Non-pigmented ciliary epithelial cell (primary cell): ENCODE measurements around the gene GEMIN4.
A peak's percentile ranks its signal among the peaks of the same experiment; 100 is the strongest.
"Not testable (repeated sequence)": the region's sequence is repeated elsewhere in the genome, so short reads cannot be mapped to it uniquely, and the experiment has no call there.

ENCODE experiments used
- DNase-seq: peaks from one replicate; pipeline ENCODE4 v3.0.0-alpha.2; 2010; ENCODE audit warnings: low read depth

Gene GEMIN4

DNA sequence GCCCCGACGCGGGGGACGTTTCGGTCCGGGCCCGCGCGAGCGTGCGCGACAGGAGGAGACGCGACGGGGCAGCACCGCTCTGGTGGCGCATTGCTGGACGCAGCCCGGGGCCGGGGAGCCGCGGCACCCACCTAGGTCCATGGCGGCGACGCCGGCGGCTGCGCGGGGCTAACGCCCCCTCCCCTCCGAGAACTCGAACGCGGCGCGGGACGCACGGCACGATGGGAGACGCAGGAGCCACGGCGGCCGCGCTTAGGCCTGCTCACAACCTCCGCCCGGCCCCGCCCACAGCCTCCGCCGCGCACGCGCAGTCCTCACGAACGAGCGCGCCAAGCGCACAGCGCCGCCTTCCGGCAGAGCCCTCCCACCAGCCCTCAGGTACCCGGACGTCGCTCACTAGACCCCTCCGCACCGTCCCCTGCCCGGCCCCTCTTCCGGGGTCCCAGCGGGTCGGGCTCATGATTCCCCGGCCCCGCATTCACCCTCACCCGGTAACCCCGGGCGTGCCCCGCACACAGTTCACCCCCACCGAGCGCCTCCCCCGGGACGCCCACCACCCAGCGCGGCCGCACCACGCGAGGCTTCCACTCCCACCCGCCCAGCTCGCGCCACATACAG, at the start of gene GEMIN4:
Gene GEMIN4, minus strand, starts transcription at position 263 of the 618 bp plus-strand sequence. Its CDS starts 122 bp downstream, at position 141.
- DNase-seq, result peak; percentile 27

DNA sequence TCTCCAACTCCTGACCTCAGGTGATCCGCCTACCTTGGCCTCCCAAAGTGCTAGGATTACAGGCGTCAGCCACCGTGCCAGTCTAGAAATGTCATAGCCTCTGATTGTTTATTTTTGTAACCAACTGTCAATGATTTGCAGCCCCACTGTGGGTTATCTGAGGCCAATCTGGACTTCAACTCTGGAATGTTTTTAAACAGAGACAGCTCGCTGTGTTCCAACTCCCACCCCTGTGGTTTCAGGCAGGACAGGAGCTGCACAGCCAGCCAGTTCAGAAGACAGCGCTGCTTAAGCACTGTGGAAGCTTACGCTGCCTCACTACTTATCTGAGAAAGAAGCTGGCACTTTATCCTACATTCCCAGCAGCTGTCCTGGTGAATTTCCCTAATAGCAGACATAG, 49.6 kb upstream of the GEMIN4 start:
- DNase-seq, result no peak

DNA sequence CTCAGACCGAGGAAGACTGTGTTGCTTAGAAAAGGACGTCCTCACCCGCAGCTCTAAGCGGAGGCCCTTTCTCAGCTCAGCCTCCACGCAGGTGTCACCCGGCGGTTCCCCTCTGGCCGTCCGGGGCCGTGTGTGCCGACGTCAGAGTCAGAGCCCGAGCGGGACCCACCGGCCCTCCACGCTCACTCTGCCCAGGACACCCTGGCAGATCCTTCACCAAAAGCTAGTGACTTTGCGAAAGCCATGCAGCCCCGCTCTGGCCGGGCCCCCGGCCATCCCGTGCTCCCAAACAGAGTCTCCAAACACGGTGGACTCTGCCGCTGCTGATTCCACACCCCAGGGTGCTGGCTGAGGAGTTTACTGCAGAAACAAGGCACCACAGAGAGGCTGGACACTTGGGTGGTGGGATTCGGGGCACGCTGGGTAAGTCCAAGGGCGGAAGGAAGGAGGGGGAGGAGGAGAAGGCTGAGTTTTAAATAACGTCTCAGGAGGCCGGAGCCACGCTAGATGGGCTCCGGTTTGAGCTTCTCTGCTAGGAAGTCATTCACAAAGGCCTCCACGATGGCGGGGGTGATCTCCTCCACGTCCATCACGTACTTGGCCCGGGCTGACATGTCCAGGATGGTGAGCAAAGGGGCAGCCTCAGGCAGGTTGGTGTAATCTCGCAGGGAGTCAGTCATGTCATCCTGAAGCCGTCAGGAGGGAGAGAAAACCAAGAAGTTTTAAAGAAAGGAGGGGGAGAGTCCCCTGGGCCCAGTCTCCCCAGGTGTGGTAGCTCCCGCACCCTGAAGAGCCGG, 48.6 kb upstream of the GEMIN4 start:
- no peak for DNase-seq

DNA sequence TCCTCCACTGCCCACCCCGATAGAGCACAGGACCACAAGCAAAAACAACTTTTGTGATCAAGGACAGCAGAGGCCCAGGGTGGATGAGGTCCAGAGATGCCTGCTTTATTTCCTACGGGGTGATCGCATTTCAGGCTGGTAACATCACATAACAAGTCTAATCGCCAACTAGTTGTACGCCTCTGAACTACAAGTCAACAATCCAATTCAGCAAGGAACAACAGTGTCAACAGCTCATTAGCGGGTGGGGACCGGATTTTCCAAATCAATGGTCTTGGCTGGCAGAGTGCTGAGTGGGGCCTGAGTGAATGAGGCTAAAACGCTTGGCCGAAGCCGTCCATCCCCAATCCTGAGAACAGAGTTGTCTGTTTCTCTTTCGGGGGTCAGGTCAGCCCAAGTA, 47.2 kb upstream of the GEMIN4 start:
- DNase-seq, result no peak

DNA sequence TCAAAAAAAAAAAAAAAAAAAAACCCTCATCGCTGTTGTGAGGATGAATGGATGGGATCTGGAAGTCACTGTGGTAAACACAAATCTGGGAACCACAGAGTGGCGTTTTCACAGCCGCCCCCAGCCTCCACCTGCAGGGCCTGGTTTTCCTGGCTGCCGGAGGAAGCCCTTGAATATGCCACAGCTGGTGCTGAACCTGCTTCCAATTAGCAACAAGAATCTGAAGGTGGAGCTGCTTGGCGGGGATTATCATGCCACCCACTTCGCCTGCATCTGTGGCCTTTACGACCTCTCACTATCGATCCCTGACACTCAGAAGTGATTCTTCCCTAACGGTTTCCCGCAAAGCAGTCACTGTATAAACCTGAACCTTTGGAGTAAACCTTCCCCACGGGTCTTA, 46.2 kb upstream of the GEMIN4 start:
- no peak for DNase-seq

DNA sequence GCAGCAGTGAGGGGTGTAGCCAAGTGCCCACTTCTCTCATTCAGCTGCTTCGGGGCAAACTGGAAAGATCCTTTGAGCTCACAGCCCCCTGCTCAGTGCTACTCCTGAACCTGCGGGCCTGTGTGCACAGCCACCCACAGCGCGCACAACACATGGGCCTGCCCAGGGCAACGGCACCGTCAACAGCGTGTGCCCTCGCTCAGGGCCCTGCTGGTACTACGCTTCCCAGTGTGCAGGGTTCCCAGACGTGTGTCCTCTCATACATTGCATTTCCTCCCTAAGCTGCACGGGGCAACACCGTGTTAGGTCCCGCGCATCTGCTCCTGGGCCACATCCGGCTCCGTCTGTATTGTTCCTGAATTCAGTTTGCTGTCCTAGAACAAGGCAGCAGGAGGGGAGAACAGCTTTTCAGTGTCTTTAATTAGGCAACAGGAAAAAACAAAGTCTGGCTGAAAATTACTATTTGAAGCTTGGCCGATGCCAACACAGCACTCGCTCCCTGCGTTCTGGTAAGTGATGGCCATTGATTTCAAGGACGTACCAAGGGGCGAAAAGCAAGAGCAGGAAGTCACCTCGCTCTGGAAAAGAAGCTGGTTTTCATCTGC, 45.3 kb upstream of the GEMIN4 start:
- no peak for DNase-seq

DNA sequence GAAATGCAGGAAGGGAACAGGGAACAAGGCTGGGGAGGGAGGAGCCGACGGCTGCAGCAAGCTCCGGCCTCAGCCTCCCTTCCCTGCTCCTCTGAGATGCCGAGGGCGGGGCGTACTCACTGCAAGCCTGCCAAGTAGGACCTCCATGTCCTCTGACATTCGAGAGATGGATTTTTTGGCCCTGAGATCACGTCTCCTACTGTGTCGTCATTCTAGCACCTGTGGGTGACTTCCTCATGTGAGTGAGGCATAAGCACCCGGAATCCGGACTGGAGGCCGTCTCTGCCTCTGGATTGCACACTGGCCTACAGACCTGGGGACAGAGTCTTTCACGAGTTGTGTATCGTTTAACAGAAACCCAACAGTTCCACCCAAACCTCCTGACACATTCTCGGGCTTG, 44.5 kb upstream of the GEMIN4 start:
- no peak for DNase-seq

DNA sequence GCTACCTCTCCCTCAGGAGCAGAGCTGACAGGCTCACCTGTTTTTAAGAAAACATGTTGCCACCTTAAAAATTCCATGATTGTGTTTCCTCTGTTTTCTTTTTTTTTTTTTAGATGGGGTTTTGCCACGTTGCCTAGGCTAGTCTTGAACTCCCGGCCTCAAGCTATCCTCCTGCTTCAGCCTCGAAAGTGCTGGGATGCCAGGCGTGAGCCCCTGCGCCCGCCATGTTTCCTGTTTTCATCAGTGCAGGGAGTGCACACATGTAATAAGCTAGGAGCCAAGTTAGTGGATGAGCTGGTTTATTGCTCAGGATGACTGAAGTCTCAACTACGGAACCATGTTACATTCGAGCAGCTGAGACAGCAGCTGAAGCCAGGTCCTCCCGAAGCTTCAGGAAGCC, 43.7 kb upstream of the GEMIN4 start:
- DNase-seq, result no peak

DNA sequence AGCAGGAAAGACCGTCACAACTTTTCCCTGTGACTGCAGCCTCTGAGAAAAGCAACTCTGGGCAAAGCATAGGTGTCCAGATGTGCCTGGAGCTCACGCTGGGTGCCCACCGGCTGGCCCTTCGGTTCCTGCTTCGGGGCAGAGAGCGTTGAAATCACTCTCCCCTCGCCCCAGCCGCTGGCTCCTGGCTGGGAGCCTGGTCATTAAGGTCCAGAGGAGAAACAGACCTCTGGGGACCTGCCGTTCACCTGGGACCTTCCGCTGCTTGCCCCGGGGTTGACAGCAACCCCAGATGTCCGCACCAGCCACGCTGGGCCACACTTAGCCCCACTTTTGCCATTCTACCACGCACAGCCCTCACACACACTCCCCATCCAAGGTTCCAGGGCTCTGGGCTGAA, 43.2 kb upstream of the GEMIN4 start:
- no peak for DNase-seq

DNA sequence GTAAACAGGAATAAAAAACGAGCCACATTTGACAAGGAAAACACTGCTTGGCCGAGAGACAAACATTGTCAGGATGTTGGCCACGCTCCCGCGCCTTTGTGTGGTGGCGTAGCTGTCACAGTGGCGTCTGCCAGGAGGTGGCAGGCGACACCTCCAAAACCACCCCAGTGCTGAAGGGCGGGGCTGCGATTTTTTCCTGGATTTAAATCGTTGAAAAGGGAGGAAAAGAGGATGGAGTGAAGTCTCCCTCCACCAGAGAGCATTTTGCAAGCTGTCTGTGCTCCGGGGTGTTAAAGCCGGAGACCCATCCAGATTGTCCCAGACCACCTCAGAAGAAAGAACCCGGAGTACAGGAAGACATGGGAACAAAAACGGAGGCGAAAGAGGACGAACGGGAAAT, 42.8 kb upstream of the GEMIN4 start:
- no peak for DNase-seq

DNA sequence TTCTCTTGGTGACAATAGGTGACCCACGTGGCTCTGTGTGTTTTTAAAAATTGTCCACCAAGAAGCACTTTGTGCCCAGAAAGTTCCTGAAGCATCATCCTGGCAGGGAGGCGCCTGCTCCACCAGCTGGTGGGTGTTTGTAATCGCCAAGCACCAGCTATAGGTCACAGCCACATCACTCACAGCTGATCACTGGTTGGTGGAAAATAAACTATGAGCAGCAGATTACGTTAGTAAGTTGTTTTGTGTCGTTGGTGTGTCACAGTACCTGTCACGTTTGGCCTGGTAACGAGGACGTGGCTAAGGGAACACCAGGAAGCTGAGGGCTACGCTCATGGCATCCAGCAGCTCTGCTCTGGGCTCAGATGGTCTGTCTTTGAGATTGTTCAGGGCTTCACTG, 40.2 kb upstream of the GEMIN4 start:
- DNase-seq, result no peak

DNA sequence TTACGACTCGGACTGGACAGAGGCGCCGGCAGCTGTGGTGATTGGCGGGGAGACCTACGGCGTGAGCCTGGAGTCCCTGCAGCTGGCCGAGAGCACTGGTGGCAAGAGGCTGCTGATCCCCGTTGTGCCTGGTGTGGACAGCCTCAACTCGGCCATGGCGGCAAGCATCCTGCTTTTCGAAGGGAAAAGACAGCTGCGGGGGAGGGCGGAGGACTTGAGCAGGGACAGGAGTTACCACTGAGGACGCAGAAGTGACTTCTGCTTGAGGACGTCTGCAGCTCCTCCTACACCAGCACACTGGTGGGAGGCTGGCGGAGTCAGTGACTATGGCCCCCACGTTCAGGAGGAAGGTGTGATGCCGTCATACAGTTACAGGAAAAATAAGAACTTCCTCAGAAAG, 39.8 kb upstream of the GEMIN4 start:
- DNase-seq, result no peak

DNA sequence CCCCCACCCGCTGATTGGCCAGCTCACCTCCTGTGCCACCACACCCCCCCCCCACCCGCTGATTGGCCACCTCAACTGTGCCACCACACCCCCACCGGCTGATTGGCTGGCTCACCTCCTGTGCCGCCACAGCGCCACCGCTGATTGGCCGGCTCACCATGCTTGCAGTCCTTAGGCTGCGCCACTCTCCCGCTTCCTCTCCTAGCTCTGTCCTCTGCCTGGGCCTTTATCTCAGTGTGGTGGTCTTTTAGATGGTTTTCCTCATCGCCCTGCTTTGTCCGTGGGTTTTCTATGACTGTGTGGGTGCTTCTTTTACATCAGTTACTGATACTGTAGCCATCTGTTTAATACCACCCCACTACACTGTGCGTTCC, 38.8 kb upstream of the GEMIN4 start:
- not testable (repeated sequence) for DNase-seq

DNA sequence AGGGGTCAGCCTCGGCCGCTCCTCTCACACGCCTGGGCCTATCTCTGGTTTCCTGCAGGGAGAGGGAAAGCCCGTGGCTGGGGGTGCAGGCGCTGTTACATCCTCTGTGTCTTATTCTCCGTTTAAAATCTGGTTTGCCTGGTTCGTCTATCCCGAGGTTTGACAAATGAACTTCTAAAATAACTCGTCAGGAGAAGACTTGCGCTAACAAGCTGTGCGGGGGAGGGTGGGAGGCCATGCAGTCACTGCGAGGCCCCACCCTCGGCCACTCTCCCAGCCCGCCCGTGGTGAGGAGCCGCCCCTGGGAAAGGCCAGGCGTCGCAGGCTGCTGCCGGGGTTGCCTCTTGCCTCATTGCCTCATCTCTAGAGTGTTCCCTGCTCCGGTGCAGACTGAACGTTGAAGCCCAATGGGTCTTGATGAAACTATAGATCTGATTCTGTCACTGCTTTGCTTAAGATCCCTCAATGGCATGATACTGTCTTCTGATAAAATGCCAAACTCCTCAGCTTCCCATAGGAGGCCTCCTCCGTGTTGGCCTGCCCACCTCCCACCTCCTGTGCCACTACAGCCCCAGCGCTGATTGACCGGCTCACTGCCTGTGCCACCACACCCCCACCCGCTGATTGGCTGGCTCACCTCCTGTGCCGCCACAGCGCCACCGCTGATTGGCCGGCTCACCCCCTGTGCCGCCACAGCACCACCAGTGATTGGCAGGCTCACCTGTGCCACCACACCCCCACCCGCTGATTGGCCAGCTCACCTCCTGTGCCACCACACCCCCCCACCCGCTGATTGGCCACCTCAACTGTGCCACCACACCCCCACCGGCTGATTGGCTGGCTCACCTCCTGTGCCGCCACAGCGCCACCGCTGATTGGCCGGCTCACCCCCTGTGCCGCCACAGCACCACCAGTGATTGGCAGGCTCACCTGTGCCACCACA, 38.1 kb upstream of the GEMIN4 start:
- DNase-seq, result not testable (repeated sequence)

DNA sequence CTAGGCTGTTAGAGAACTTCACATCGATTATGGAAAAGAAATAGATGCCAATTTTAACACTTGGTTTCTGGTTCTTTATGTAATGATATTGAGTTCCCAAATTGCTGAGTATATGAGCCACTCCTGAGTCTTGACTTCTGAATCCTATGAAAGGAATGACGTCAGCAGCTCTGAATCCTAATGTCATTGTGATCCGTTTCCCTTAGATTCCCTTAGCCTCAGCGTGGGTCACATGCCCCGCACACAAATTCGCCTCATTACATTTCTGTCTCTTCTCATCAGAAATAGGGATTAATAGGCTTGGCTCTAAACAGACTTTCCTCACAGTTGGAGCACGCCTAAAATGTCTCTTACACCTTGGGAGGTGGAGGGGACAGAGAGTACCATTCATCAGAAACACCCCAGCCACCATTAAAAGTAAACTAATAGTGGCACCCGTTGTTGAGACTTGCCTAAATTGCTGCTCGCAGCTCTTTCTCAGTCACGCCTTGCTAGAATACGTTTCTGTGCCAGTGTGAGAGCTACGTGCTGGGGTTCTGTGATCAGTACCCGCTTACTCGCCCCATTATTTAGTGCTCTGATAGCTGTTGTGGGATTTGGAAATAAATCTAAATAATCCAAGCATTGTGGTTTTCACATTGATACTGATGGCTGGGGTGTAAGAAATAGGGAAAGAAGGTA, 37.2 kb upstream of the GEMIN4 start:
- no peak for DNase-seq

DNA sequence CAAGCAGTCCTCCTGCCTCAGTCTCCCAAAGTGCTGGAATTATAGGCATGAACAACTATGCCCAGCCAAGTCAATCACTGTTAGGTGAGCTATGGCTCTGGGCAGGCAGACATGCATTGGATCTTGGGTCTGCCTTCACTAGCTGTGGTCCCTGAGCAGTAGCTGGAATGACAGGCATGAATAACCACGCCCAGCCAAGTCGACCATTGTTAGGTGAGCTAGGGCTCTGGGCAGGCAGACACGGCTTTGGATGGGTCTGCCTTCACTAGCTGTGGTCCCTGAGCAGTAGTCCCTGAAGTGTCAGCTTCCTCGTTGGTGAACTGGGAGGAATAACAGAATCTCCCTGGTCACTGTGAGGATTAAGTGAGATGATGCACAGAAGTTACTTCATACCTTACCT, 36.5 kb upstream of the GEMIN4 start:
- DNase-seq, result no peak

DNA sequence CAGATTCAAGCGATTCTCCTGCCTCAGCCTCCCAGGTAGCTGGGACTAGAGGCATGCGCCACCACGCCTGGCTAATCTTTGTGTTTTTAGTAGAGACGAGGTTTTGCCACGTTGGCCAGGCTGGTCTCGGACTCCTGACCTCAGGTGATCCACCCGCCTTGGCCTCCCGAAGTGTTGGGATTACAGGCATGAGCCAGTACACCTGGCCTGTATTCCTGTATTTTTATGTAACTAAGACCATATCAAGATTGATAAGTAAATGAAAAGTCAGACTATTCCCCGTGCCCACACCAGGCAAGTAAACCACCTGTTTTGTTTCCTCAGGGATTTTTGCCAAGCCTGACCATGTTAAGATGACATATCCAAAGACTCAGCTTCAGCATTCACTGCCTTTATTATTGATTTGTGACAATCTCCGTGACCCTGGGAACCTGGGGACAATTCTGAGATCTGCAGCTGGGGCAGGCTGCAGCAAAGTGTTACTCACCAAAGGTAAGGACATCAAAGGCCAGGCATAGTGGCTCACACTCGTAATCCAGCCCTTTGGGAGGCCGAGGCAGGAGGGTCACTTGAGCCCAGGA, 35.7 kb upstream of the GEMIN4 start:
- DNase-seq, result no peak

DNA sequence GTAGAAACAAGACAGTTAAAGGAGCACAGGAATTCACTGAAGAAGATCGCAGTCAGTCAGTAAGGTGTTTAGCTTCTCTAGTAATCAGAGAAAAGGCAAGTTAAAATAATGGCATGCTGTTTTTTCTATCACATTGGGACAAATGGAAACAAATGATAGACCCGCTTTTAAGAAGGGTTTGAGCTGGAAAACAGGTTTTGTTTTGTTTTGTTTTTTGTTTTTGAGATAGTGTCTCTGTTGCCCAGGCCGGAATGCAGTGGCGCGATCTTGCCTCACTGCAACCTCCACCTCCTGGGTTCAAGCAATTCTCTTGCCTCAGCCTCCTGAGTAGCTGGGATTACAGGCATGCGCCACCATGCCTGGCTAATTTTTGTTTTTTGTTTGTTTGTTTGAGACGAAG, 33.8 kb upstream of the GEMIN4 start:
- not testable (repeated sequence) for DNase-seq

DNA sequence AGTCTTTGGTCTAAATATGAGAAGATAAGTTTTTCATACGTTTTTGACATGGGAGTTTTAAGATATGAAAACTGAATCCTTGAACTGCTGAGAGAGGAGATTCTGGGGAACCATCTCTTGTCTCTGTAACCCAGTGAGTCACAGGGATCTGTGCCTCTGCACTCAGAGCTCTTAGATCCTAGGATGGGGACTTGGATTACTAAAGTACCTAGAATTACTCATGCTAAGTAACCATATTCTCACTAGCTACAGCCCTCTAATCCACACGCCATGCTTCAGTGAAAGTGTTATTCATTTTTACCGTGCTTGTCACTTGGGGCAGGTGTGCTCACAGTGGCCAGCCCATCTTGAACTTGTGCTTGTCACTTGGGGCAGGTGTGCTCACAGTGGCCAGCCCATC, 32.1 kb upstream of the GEMIN4 start:
- no peak for DNase-seq

DNA sequence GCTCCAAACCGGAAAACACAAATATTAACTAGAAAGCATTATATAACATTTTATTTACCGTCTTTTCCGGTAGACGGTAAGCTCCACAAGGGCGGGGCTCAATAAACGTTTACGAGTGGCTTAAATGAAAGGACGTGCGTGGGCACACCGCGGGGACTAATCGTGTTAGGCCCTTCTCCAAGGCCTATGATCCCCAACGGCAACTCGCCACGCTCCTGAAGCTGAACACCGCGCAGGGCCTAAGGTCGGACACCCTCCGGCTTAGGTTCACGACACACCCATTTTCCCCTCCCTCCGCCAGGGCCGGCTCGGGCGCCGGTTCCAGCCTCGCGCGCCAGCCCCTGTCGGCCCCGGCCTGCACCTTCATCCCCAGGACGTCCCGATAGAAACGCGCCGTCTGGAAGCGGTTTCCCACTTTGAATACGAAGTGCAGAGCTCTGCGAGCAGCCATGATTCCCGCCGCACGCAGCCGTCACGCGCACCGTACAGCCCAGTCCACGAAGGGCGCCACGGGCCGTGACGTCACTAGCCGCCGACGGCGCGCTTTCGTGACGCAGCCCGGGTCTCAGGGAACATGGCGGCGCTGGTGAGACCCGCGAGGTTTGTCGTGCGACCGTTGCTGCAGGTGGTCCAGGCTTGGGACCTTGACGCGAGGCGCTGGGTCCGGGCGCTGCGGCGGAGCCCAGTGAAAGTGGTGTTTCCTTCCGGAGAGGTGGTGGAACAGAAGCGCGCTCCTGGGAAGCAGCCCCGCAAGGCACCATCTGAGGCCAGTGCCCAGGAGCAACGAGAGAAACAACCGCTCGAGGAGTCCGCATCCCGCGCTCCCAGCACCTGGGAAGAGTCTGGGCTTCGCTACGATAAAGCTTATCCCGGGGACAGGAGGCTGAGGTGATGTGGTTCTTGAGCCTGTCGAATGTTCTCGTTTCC, 30.0 kb upstream of the GEMIN4 start, which contains the start of the genes GLOD4 and MRM3:
Gene GLOD4, minus strand, starts transcription at position 476 of the 927 bp plus-strand sequence. Its CDS starts 25 bp downstream, at position 451.
Gene MRM3, plus strand, starts transcription at position 549 of the 927 bp plus-strand sequence. Its CDS starts 26 bp downstream, at position 575.
- DNase-seq, result peak; percentile 23
